HG02840 (cell line): Measurements from ENCODE around the gene NOC4L.

Experiments used
- ATAC-seq: cut with Tn5 transposase; IDR thresholded peaks from one replicate; pipeline ENCODE4 v1.9.1; 2021; ENCODE audit warnings: mild to moderate bottlenecking, moderate library complexity, moderate number of reproducible peaks; ENCODE audit not compliant: unreplicated experiment, low FRiP score

Gene NOC4L

DNA sequence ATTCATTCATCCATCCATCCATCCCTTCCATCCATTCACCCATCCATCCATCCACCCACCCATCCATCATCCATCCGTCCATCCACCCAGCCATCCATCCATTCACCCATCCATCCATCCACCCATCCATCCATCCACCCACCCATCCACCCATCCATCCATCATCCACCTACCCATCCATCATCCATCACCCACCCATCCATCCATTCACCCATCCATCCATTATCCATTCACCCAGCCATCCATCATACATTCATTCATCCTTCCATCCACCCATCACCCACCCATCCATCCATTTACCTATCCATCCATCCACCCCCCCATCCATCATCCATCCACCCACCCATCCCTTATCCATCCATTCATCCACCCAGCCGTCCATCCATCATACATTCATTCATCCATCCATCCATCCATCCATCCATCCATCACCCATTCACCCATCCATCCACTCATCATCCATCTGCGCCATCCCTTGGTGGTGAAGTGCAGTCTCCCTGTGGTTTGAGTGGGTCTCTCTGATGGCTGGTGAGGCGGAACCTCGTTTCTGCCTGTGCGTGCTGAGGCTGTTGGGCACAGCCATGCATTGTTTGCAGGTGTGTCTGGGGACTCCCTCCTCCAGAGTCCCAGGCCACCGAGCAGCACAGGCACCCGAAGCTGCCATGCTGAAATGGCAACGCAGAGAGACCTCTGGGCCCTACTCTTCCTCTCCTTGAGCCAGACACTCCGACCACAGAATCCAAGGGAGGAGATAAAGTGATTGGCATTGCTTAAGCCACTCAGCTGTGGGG, 22.7 kb downstream of the NOC4L start:
- ATAC-seq = no peak

DNA sequence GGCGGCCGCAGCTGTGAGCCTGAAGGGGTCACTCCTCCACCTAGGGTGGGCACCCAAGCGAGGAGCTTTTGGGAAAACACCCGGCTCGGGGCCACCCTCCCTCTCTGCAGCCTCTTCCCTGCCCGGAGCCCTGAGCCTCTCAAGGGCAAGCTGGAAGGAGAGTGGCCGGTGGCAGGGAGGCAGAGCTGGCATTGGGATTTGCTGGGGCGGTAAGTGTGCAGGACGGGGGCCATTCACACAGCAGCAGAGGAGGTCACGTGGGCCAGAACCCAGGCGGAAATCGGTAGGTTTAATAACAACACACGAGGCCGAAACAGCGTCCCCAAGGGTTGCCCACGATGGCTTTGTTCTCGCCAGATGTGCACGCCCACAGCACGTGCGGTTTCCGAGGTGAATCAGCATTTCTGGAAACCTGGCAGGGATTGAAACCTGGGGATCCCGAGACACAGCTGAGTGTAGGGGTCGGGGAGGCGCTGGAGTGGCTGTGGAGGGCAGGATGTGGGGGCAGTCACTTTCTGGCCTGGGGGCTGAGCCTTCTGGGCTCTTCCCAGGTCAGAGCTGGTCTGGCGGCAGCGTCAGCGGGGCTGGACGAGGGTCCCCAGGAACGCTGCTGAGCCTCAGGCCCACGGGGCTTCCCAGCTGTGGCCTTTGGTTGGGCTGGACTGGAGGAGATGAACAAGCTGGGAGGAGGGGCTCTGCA, 23.5 kb downstream of the NOC4L start:
- no peak for ATAC-seq

DNA sequence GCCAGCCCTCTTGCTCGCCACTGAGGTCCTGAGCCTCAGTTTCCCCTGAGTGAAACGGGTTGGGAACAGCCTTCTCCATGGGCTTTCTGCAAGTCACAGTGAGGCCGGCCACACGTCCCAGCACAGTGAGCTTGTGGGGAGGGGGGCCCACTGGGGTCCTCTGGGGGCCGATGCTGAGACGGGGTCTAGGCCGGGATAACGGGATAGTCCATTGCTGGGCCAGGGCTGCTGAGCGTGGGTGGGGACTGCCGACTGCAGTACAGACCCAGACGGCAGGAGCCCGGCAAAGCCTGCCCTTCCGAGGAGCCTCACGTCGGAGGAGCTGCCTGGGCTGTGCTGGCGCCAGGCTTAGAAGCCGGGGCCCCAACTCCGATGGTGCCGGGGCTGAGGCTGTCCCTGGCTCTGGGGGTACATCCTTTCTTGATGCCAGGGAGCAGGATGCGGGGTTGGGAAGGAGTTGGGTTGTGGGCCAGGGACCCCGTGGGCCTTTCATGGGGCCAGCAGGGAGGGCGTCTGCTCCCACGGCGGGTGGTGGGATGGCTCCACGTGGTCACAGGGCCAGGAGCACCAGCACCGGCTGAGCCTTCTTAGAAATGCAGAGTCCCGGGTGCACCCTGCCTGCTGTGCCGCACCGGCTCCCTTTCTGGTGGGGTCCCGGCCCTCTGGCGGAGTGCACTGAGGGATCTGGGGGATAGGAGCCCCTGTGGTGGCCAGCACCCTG, 24.2 kb downstream of the NOC4L start:
- ATAC-seq = no peak

DNA sequence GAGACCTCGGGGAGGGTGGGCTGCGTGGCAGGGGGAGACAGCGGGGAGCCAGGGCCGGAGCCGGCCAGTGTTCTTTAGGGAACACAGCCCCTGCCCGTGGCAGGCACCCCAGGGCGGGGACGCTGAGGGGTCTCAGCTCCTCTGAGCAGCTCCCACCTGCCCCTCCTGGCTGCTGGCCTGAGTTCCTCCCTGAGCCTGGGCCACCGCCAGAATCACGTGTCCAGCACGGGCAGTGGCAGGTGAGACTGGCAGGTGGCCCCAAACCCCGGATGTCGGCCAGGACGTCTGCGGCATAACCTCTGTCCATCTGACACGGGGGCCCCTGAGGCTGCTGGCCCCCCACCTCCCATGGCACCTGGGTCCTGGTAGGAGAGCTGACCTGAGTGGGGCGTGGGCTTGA, 25.1 kb downstream of the NOC4L start:
- ATAC-seq = no peak

DNA sequence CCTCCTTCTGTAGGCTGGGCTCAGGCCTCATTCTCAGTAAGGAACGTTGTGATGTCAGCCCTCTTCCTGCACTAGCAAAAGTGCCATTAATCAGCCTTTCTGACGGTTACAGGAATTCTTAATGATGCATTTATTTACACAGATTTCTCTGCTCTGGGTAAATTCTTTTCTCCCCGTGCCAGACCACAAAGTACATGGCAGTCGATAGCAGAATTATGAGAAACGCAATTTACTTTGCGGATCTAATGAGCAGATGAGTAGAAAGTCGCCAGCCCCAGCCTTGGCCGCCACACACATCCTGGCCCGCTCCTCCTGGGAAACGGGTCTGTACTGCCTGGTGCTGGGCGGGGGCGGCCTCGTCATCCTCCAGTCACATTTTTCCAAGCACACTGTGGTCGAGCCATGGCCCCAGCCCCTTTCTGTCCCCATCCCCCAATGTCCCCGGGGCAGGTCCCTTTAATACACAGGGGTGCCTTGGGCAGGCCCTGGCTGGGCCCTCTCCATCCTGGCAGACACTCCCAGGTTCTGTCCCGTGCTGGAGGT, 25.9 kb downstream of the NOC4L start:
- ATAC-seq = no peak

DNA sequence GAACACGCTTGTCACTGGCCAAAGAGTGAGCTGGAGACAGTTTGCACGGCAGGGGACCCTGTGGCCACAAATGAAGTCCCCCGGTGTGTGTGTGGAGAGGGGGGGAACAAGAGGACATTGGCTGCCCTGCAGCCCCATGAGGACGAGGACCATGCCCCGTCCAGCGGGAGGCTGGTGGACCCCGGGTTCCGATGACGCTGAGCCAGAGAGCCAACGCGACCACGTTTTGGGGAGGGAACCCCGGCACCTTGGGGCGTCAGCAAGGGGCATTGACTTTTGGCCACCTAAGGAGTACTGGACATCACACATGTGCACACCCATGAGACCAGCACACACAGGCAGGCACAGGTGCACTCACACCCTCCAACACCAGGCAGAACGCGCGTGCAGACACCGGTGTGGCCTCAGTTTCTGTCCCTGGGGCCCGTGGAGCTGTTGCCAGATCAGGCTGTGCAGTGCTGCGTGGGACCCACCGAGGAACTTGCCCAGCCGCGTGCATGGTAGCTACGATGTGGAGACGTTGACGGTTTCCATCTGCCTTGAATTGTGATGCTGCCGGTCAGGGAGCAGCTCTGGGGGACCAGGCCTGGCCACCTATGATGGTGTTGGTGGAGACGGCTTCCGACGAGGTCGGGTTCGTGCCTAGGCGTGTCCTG, 26.5 kb downstream of the NOC4L start:
- ATAC-seq = no peak

DNA sequence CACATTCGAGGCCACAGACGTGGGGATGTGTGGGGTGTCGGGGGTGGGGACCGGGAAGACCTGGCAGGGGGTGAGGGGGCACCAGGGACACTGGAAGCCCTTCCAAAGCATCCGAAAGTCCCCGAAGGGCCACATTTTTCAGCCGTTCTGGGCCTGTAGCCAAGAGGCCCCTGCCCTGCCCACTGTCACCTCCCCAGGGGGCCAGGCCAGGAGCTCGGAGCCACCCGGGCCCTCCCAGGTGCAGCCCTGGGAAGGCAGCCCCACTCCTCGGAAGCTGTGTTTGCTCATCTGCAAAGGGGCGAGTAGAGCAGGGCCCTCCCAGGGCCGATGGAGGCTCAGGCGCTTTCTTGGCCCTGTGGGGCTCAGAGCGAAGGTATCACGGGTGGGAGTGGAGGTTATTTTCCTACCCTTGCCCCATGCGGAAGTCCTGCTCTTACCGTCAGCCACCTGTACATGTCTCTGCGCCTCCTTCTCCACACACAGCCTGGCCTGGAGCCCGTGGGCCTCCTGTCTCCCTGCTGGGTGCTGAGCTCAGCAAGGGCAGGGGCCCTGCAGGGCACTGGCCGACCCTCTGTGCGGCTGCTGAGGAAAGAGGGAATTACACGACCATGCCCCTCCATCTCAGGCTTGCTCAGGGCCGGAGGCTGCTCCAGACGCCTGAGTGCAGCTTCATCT, 27.2 kb downstream of the NOC4L start:
- ATAC-seq = no peak

DNA sequence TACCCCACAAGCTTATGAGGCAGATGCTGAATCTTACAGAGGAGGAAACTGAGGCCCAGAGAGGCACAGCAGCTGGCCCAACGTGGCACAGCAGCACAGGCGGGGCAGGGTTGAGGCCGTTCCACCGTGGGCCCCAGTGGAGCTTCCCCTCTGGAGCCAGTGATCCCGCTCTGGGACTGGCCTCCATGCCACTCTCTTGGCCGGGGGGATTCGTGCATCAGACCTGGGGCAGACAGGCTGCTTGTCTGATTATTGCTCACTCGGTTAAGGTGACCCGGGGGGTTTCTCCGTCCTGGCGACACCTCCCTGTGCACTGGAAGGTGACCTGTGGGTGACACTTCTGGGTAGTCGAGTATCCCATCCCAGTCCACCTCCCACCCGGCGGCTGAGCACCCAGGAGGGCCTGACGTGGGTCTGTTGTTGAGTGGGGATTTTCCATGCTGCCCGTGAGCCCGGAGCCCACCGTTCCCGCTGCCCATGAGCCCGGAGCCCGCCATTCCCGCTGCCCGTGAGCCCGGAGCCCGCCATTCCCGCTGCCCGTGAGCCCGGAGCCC, 27.8 kb downstream of the NOC4L start:
- no peak for ATAC-seq

DNA sequence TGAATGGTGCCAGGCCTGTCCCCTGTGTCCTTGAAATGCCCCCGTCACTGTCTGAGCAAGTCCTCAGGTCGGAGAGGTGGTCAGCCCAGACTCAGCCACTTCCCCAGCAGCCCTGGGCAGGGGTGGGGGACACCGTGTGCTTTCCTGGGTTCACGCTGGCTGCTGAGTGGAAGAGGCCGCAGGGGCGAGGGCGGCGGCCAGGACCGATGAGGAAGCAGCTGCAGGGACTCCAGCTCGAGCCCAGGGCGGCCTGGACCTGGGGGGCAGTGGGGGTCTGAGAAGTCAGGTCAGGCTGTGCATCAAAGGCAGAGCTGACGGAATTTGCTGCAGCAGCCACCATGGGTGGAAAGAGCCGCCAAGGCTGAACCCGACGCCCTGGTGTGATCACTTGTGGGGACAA, 28.4 kb downstream of the NOC4L start:
- ATAC-seq = no peak

DNA sequence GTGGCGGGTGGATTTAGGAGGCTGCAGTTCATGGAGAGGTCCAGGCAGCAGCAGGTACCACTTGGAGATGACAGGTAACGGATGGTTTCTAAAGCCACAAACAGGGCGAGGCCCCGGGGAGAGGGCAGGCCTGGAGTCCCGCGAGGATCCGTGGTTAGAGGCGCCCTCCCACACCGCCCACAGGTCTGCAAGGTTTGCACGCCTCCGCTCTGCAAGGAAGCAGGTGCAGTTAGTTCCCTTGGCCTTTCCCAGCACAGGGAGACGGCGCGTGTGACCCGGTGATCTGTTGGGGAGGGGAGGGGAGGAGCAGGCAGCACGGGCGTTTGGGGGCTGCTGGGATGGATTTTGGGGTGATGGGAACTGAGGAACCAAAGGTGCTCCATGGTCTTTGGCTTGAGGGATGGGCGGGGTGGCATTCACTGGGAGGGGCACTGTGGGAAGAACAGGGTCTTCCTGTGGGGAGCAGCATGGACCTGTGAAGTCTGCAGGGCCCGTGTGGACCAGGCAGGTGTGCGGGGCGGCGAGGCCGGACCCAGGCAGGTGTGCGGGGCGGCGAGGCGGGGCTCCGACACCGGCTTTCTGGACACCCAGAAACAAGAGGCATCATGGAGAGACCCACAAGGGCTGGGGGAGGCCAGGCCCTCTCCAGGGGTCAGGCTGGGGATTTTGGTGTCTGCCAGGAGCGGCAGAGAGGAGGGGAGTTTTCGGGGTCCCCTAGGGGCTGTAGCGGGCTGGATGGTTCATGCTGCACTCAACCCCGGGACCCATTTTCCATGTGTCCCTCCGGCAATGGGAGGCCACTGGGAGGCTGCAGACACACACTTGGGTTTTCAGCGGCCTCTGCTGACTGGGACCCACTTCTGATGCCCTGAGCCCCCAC, 29.1 kb downstream of the NOC4L start:
- no peak for ATAC-seq

DNA sequence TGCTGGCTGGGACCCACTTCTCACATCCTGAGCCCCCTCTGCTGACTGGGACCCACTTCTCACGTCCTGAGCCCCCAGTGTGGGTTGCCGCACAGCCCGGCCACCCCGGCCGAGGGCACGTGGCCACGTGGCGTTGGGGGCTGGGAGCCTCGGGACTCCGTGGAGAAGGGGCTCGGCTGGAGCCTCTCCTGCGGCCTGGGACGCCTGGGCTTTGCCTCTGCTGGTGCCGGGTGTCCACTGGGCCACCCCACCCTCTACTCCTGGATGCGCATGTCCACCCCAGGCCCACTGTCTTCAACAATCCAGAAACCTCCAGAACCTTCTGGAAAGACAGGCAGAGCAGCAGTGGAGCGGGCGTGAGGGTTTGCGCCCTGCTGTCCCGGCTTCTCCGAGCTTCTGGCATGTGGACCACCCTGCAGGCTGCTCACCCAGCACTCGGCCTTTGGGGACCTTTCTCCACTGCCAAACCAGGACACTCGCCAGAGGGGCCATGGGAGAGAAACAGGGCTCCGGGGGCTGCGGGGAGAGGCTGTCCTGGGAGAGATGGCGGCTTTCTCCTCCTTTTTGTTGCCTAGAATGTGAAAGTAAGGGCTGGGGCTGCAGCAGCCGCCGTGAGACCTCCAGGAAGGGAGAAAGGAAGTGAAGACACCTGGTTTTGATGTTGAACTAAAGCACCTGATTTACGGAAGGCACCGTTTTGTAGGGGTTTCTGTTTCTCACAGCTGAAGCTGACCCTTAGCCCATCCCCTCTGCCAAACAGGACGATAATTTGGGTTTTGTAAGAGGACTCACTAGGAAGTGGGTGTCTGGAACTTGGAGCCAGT, 30.0 kb downstream of the NOC4L start:
- ATAC-seq = no peak

DNA sequence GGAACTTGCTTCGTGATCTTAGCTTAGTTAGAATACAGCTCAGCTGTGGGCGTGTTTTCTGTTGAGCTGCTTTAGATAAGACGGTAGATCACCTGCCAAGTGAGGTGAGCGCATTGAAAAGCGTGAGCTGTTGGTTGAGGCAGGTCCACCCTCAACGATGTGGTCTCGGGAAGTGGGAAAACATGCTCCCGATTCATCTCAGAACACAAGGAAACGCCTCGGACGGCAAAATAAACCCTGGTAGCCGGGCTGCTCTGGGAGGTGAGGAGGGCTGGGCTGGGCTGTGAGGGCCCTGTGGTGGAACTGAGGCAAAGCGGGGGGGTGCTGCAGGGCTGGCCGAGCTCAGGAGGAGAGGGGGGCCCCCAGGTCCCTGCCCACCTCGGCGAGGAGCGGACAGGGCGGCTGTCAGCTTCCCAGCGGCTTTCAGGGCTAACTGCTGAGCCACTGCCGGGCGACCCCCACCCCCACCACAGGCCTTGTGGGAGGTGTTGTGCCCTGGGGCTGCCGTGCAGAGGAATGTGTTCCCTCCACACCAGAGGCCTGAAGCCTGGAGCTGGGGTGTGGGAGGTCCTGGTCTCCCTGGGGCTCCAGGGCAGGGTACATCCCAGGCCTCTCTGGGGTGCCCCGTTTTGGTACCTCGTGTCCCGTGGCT, 30.7 kb downstream of the NOC4L start:
- ATAC-seq = no peak

DNA sequence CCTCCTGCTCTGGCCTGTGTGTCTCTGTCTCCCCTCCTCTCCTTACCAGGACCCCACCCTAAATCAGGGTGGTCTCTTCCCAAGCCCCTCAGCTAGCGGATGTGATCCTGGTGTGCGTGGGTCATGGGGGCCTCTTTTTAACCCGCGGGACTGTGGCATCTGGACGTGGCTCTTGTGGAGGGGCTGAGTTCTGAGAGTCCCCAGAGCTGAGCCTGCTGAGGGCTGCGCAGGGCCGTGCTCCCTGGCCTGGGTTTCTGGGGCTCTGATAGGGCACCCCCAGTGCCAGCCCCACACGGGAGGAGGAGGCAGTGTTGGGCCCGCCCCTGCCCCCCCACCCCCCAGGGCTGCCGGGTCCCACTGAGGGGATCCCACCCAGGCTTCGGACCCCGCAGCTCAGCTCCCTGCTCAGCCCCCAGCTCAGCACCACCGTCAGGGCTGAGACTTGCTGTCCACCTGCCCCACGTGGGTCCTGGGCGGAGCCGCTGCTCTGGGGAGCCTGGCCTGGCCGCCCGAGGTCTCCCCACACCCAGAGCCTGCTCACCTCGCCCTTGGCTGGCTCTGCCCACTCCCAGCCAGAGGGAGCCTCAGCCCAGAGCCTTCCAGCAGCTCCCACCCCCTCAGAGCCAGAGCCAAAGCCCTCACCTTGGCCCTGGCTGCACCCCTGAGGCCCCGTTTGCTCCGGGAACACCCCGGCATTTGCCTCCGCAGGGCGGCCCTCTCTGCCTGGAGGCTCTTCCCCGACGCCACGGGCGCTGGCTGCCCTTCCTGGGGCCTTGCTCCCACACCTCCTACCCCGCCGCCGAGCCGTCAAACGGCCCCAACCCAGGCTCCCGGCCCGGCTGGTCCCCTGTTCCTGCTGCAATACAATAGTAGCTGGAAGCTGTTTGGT, 31.5 kb downstream of the NOC4L start:
- ATAC-seq = no peak

DNA sequence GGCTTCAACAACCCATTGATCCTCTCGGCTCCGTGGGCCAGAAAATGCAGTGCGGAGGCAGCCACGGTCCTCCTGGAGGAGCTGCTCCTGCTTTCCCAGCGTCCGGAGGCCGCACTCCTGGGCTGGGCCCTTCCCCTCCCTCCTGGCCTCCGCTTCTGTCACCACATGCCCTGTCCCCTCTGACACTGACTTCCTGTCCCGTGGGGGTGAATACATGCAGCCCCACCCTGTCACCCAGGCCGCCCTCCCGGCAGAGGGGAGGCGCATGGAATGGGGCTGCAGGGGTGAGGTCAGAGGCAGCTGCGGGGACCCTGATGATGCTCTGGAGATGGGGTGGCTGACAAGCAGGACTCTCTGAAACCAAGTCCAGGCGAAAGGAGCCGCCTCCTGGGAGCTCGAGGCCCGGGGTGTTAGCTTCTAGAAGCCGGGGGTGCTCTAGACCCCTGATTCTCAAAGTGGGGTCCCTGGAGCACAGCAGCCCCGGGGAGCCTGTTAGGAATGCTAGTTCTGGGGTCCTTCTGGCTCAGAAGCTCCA, 32.2 kb downstream of the NOC4L start:
- ATAC-seq = no peak

DNA sequence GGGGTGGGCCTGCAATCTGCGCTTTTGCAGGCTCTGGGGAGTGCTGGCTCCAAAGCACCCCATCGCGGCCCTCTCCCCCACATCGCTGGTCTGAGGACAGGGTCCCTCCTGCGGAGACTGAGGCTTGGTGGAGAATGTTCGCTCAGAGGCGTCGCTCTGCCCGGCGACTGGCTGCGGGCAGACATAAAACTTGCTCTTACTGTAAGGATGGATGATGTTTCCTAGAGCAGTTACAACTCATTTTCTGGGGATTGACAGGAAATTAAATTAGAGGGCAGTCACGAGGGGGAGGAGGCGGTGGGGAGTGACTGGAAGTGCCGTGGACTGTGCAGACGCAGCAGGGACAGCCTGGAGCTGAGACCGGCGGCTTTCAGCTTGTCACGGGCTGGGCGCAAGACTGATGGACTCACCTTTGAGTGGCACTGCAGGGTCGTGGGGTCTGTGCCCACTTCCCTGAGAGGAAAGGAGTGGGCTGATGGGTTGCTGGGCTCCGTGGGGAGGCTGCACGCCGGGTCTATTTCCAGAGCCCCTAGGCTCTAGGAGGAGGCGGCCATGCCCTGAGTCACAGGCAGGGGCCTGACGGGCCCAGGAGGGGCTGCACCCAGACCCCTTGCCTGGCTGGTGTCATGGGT, 32.8 kb downstream of the NOC4L start:
- no peak for ATAC-seq

DNA sequence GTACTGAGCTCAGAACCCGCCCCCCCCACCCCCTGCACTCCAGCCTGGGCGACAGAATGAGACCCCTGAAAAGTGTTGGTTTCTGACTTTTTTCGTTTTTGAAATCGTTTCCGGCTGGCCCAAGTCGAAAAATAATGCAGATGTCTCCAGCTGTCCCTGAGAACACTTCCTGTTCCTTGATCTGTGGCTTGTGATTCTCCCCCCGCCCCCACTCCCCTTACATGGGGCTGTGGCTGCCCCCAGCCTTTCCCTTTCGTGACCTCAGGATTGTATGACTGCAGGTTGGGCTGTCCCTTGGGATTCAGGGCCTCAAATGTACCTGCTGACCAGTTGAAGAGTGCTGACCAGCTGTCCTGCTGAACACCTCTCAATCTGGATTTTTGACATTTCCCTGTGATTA, 34.1 kb downstream of the NOC4L start:
- no peak for ATAC-seq
